ENCODE data around the gene PIGM.
A peak's percentile ranks its signal among the peaks of the same experiment; 100 is the strongest.

The PIGM gene

GRCh38 chr1:160021376-160022074 is 10.3 kb downstream of the PIGM start:
- DNase-seq: no peak

DNA sequence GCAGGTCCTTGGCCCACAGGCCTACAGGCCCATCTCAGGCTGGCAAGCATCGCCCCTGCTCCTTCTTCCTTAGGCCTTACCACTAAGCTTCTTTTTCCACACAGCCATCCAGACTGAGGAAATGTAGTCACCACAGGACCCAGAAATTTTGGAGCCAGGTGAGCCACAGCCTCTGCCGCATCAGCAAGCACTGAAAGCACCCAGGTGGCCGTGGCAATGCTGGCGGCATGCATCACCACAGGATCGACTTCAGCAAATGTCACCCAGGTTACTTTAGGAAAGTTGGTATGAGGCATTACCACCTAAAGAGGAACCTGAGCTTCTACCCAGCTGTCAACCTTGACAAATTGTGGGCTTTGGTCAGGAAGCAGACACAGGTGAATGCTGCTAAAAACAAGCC is 11.6 kb downstream of the PIGM start:
- no peak for DNase-seq

DNA sequence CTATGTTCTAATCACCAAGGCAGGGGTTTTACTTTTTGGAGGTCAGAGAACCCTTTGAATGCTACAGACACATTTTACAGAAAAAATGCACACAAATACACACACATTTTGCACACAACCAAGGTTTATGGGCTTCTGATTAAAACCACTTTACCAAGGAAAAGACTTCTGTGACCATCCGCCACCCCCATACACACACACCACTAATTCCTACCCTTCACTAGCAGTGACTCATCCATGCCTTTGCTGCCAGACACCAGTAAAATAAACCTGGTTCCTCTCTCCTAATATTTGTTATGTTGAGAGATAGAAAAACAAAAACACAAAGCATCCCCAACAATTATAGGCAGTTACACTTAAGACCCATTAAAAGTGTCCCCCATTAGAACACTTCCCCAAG is 12.9 kb downstream of the PIGM start:
- no peak for DNase-seq

DNA sequence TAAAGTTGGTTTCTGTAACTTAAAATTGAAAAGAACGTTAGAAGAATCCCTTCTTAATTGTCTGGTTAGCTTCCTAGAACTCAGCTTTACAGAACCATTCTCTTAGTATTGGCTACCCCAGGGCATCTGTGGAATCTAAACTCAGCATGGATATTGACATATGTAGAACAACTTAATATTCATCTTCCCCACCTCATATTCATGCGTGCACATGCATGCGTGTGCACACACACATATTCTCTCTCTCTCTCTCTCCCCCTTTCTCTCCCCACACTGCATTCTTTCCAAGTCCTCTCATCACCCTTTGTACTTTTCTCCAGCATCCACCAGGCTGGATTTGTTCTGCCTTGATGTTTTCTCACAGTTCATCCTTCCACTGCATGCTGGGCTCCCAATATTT is 13.4 kb downstream of the PIGM start:
- no peak for DNase-seq

- no peak for DNase-seq
Measured at GRCh38 chr1:160017592-160017991, 14.2 kb downstream of the PIGM start.

- DNase-seq: no peak
Measured at GRCh38 chr1:160011781-160012180, 20.0 kb downstream of the PIGM start.

- no peak for DNase-seq
Measured at GRCh38 chr1:160009801-160010200, 22.0 kb downstream of the PIGM start.

DNA sequence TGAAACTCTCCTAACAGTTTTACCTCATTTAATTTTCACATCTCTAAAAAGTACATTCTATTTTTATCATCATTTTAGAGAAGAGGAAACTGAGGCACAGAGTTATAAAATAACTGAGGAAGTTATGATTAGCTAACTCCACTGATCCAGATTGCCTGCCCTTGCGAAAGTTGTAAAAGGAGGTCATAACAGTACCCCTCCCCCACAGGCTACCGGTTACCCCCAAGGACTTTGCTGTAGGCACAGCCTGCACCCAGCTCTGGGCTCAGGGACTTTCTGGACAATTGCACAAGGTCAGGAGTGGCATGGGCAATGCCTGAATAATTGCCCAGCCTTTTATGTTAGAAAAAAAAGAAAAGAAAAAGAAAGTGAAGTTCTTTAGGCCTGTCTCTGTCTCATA is 22.7 kb downstream of the PIGM start:
- DNase-seq: no peak

GRCh38 chr1:160007577-160008200 is 24.1 kb downstream of the PIGM start:
- no peak for DNase-seq

DNA sequence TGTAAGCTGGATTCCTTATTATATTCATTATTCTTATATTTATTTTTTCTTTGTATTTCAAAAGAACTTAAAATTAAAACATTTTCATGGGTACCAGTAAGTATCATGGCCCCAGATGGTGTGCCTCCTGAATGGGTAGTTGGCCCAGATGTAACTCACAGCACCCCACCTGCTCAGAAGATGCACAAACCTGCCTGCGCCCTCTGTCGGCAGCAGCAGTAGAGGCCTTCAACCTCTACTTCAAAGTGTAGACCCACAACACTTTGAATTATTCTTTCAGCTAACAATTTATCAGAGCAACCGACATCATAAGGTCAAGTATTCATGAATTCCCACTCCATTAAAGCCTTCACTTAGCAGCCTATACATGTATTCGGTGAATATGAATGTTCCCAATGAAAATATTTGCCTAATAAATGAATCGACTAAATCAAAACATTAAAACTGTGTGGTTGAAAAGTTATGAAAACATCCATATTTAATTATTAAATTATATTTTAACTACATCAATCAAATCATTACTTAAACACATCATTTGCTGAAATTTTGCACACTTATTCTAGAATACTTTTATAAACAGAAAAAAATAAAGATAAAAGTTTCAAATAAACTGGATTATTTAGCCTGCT is 25.4 kb downstream of the PIGM start:
- peak; percentile 77 for DNase-seq

GRCh38 chr1:160005070-160005469 is 26.7 kb downstream of the PIGM start:
- DNase-seq: no peak

DNA sequence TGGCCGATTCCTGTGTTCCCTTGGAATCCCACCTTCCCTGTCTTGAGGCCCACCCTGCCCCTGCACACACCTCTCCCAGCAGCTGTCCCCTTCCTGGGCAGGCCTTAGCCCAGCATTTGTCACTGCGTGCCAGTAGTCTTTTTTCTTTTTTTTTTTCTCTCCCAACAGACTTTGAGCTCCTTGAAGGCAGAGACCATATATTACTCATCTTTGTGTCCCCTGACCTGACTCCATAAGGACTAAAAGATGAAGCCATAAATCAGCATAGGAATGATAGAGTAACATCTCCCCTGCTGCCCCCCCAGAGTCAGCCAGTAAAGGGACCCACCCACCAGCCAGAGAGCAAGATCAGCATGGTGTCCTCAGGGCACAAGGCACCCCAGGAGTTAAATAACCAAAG is 27.4 kb downstream of the PIGM start:
- no peak for DNase-seq

GRCh38 chr1:160004001-160004400 is 27.8 kb downstream of the PIGM start:
- DNase-seq: no peak

- DNase-seq: no peak
Measured at GRCh38 chr1:160001440-160001839, 30.4 kb downstream of the PIGM start.

DNA sequence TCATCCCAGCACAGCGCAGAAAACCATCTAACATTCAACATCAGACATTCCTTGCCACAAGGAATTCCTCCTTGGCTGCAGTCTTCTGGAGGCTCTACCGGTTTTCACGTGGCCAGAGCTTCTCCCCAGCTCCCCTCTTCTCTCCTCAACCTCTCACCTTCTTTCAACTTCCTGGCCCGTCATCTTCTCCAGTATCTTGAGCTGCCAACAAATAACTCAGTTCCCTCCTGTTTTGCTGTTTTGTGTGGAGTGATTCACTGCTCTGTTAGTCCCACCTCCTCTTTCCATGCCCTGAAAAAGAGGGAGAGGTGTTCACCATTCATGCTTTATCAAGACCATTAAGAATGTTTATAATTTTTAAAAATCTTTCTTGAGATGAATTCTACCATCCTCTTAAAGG is 32.6 kb downstream of the PIGM start:
- DNase-seq: no peak

GRCh38 chr1:159996653-159997052 is 35.1 kb downstream of the PIGM start:
- no peak for DNase-seq

GRCh38 chr1:159994896-159995295 is 36.9 kb downstream of the PIGM start:
- no peak for DNase-seq

DNA sequence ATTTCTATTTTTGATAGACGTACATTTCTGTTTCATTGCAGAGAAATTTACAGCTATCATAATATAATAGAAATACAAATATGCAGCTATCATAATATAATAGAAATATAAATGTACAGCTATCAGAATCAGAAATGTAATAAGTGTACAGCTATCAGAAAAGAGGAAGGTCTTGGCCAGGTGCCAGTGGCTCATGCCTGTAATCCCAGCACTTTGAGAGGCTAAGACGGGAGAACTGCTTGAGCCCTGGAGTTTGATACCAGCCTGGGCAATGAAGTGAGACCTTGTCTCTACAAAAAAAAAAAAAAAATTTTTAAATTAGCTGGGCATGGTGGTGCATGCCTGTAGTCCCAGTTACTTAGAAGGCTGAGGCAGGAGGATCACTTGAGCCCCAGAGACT is 37.9 kb downstream of the PIGM start:
- DNase-seq: no peak

- DNase-seq: no peak
Measured at GRCh38 chr1:159992161-159992560, 39.6 kb downstream of the PIGM start.

- DNase-seq: peak; percentile 4
Measured at GRCh38 chr1:159991513-159991912, 40.3 kb downstream of the PIGM start.

- no peak for DNase-seq
Measured at GRCh38 chr1:159990005-159990404, 41.8 kb downstream of the PIGM start.

GRCh38 chr1:159989581-159989980 is 42.2 kb downstream of the PIGM start:
- DNase-seq: no peak

GRCh38 chr1:159988006-159988405 is 43.8 kb downstream of the PIGM start:
- no peak for DNase-seq

DNA sequence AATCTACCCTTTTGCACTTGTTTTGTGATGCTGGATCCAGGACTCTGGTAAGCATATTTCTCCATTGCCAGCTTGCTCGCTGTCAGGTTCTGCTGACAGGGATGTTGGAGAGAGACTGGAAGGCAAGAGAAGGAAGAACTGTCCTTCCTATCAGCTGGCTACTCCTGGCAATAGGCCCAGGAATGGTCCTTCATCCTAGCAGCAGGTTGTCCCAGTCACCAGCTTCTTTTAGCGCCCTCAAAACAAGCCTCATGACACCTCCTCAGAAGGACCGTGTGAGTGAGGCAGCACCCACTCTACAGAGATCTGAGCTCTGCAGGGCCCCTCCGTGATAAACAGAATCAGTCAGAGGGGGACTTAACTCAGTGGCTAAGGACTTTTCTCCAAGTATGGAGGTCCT is 44.6 kb downstream of the PIGM start:
- DNase-seq: no peak

- DNase-seq: no peak
Measured at GRCh38 chr1:159986531-159986930, 45.3 kb downstream of the PIGM start.

All from CD4-positive, alpha-beta T cell treated with Interleukin-6 for 4 hours (primary cell).